ENCODE data around the gene RASGEF1B. TPM values are rescaled to one million over a fixed set of nuclear protein-coding genes. Genes with fewer than 3 reads are reported as not detected.

The RASGEF1B gene
- total RNA-seq, 1 experiment from 2014 or later, result 7.5 TPM

DNA sequence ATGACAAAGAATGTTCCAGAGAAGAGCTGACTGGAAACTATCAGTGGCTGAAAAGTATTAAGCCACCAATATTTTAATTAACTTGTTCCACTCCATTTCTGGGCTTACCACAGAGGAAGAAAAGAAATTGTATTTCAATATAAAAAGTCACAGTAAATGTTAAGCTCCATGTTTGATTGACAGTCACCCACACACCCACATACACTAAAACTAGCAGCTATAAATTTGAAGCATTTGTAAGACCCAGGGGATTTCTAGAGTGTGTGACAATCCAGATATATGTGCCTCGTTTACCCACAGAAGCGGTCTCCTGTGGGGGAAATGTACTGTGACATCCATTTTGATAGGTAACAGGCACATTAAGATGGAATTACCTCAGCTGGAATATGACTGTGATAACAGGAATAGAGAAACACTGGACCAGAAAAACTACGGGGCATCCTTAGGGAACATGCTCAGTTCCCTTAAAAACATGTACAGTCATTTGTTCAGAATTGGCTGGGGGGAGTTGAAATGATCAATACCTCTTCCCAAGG, 39.0 kb upstream of the RASGEF1B start:
- no peak overlapping the region for H2BK12ac ChIP-seq (ENCODE audit: insufficient read length, low read depth, low read length)
- no peak overlapping the region for H3K23ac ChIP-seq (ENCODE audit: insufficient read length, low read depth, low read length)
- H3K18ac ChIP-seq (ENCODE audit: insufficient read length, low read depth, low read length), result no peak overlapping the region
- no peak overlapping the region for H2AFZ ChIP-seq (ENCODE audit: low read length)
- Mint-ChIP-seq H3K27me3 (ENCODE audit: low read depth) (no peaks in the 10 kb centered on the region), H3K36me3 (ENCODE audit: insufficient read depth in 1 of 3, low read depth in 3 of 3) (no peaks in the 10 kb centered on the region), H3K9me3 (no peaks in the 10 kb centered on the region), H3K27ac (no peak overlapping the region), H3K4me3 (no peak overlapping the region), H3K4me1 (peaks cover 20 to 36% of the 10 kb centered on the region in 2 experiments)
- no peak overlapping the region for H3K9ac ChIP-seq (ENCODE audit: extremely low read depth, insufficient read length, low read length)
- H4K20me1 ChIP-seq (ENCODE audit: control insufficient read depth, insufficient read depth, insufficient read length), result no peaks in the 10 kb centered on the region
- peaks cover 3% of the 10 kb centered on the region; the same call in 1 of the 2 replicates for H3K4me1 ChIP-seq (ENCODE audit: insufficient read depth, low read length)
- WGBS (ENCODE audit: extremely low coverage, insufficient read length, low lambda C conversion rate), result no CpG with 5 or more reads among the region's 3 CpGs
- TF ChIP-seq, protein P1, sequence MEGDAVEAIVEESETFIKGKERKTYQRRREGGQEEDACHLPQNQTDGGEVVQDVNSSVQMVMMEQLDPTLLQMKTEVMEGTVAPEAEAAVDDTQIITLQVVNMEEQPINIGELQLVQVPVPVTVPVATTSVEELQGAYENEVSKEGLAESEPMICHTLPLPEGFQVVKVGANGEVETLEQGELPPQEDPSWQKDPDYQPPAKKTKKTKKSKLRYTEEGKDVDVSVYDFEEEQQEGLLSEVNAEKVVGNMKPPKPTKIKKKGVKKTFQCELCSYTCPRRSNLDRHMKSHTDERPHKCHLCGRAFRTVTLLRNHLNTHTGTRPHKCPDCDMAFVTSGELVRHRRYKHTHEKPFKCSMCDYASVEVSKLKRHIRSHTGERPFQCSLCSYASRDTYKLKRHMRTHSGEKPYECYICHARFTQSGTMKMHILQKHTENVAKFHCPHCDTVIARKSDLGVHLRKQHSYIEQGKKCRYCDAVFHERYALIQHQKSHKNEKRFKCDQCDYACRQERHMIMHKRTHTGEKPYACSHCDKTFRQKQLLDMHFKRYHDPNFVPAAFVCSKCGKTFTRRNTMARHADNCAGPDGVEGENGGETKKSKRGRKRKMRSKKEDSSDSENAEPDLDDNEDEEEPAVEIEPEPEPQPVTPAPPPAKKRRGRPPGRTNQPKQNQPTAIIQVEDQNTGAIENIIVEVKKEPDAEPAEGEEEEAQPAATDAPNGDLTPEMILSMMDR (conservative IDR thresholded peaks at IDR 0.05), result no peak
- no peaks in the 10 kb centered on the region for H3K79me1 ChIP-seq (ENCODE audit: insufficient read depth, low read depth, low read length, poor library complexity, severe bottlenecking)
- H3K14ac ChIP-seq (ENCODE audit: insufficient read depth, low read length), result no peak overlapping the region
- no peak overlapping the region for H4K91ac ChIP-seq (ENCODE audit: insufficient read length, low read depth, low read length)
- no peak overlapping the region for H3K27ac ChIP-seq (ENCODE audit: insufficient read length, low read depth, low read length)
- H2BK15ac ChIP-seq (ENCODE audit: low read depth, low read length), result no peak overlapping the region
- no peak overlapping the region for H3T11ph ChIP-seq (ENCODE audit: low read length)
- no peak overlapping the region for H3K4ac ChIP-seq (ENCODE audit: low read depth, low read length)
- H4K5ac ChIP-seq (ENCODE audit: insufficient read length, low read depth, low read length), result no peak overlapping the region
- no peak overlapping the region for H3K4me2 ChIP-seq (ENCODE audit: insufficient read depth, insufficient read length, low read length)
- H3K9me3 ChIP-seq (ENCODE audit: control insufficient read depth, low read depth, low read length), result no peaks in the 10 kb centered on the region
- H2BK20ac ChIP-seq (ENCODE audit: low read depth, low read length, poor library complexity, severe bottlenecking), result no peak overlapping the region
- no peak overlapping the region for H2BK5ac ChIP-seq (ENCODE audit: insufficient read length, low read length)
- no peaks in the 10 kb centered on the region for H3K27me3 ChIP-seq (ENCODE audit: insufficient read depth, low read length)
- H3K79me2 ChIP-seq (ENCODE audit: insufficient read depth, low read length), result no peaks in the 10 kb centered on the region
- H2BK120ac ChIP-seq (ENCODE audit: low read depth, low read length, poor library complexity, severe bottlenecking), result no peak overlapping the region
- DNase-seq, result no peak
- H3K56ac ChIP-seq (ENCODE audit: insufficient read length, low read depth, low read length), result no peak overlapping the region
- H2AK5ac ChIP-seq (ENCODE audit: insufficient read length, low read length), result peak overlapping the region; percentile 50
- no peak overlapping the region for H4K8ac ChIP-seq (replicated peaks; ENCODE audit: insufficient read length, low read depth, low read length)
- no peaks in the 10 kb centered on the region for H3K23me2 ChIP-seq (ENCODE audit: insufficient read length, low read depth, low read length, poor library complexity, severe bottlenecking)

Measured in H9 (cell line).